Measurements from ENCODE around the gene DAPK1. TPM values are rescaled to one million over a fixed set of nuclear protein-coding genes. Genes with fewer than 3 reads are reported as not detected.

The DAPK1 gene
- total and polyA plus RNA-seq, 10 of the 15 experiments (the other 5 are each of a cell fraction or from before 2014, with no cell fraction given), result 8.2 to 94.7 (median 51.6) TPM

GRCh38 chr9:87665505-87665904 lies 167.8 kb downstream of the DAPK1 start:
- intact Hi-C loops (cut with micrococcal nuclease; ENCODE audit: unreplicated experiment), result no loop called here
- H3K36me3 ChIP-seq (ENCODE audit: control insufficient read depth in 2 of 2, insufficient read depth in 2 of 2, low read length in 1 of 2), result peaks cover 4 to 10% of the 10 kb centered on the region in 2 experiments; a peak in 3 of 4 replicates
- H4K20me1 ChIP-seq (ENCODE audit: control insufficient read depth, insufficient read depth), result no peaks in the 10 kb centered on the region
- no peak for DNase-seq (ENCODE audit: low read depth, low spot score)
- ATAC-seq, result no peak
- in situ Hi-C loops (cut with MboI), result no loop called here
- no peak overlapping the region for H3K4me3 ChIP-seq
- no peak for TF ChIP-seq MTA3 (IDR thresholded peaks at IDR 0.05; ENCODE audit: borderline replicate concordance, low read length)
- no peak for TF ChIP-seq CBX5 (IDR thresholded peaks at IDR 0.05; ENCODE audit: low read depth)
- TF ChIP-seq ZNF384 (IDR thresholded peaks at IDR 0.05; ENCODE audit: borderline replicate concordance, low read depth, low read length), result no peak
- no peak for TF ChIP-seq POLR2A (IDR thresholded peaks at IDR 0.05; ENCODE audit: low read depth, low read length)
- TF ChIP-seq SP1 (IDR thresholded peaks at IDR 0.05; ENCODE audit: low read depth, low read length), result no peak
- no peak for TF ChIP-seq CREB1 (IDR thresholded peaks at IDR 0.05; ENCODE audit: low read depth)
- no peak for TF ChIP-seq ZNF687 (IDR thresholded peaks at IDR 0.05)
- TF ChIP-seq ZNF217 (IDR thresholded peaks at IDR 0.05), result no peak
- TF ChIP-seq EGR1 (IDR thresholded peaks at IDR 0.05; ENCODE audit: borderline replicate concordance in 1 of 2, low read depth in 2 of 2, low read length in 2 of 2), result no peak
- TF ChIP-seq PML (IDR thresholded peaks at IDR 0.05; ENCODE audit: low read length), result no peak
- TF ChIP-seq ZBTB4 (CRISPR knock-in tag; IDR thresholded peaks at IDR 0.05), result no peak
- no TSS peak for BruUV-seq (replicated peaks)
- no peaks in the 10 kb centered on the region for H3K27me3 ChIP-seq (replicated peaks in 1 of 2; ENCODE audit: control insufficient read depth in 2 of 2, insufficient read depth in 2 of 2, low read length in 1 of 2)
- RAD21 ChIA-PET (ENCODE audit: unreplicated experiment), result interaction anchor here (2.5 kb wide), 1 partner anchor 328 kb away, joined by 6 read pairs; no protein-coding TSS in a partner anchor
- no peak overlapping the region for H3K9ac ChIP-seq (ENCODE audit: control insufficient read depth, insufficient read depth, low read length)
- no peak for FAIRE-seq
- H3K79me2 ChIP-seq (ENCODE audit: control insufficient read depth, insufficient read depth, low read length), result no peaks in the 10 kb centered on the region
- H3K4me1 ChIP-seq (ENCODE audit: control insufficient read depth, insufficient read depth, low read length), result no peaks in the 10 kb centered on the region
- no peak overlapping the region for H2AFZ ChIP-seq (ENCODE audit: control insufficient read depth, low read depth, low read length)
- 43% methylated on average over 6 of the region's 6 CpGs for WGBS (ENCODE audit: insufficient coverage, insufficient replicate concordance, low lambda C conversion rate, missing lambda C conversion rate)
- H3K9me3 ChIP-seq (replicated peaks; ENCODE audit: control insufficient read depth, insufficient read depth, low read length), result peaks cover 10% of the 10 kb centered on the region; the same call in 1 of the 3 replicates
- CTCF ChIA-PET, result no interaction called here
- POLR2A ChIA-PET, result no interaction called here
- H3K4me2 ChIP-seq (ENCODE audit: control insufficient read depth, insufficient read depth), result no peak overlapping the region
- H3K27ac ChIP-seq (ENCODE audit: control insufficient read depth, insufficient read depth), result no peak overlapping the region
- SMC1A ChIA-PET (ENCODE audit: uncharacterized antibody, unreplicated experiment), result no interaction called here
